Stimulated activated CD8-positive, alpha-beta memory T cell treated with anti-CD3 and anti-CD28 coated beads, Interleukin-4, amount 100 ng/mL, for 48 hours (primary cell): ENCODE data around the gene FOXJ1.
A peak's percentile ranks its signal among the peaks of the same experiment; 100 is the strongest.

Experiments
- DNase-seq: peaks from one replicate; pipeline ENCODE4 v3.0.0-alpha.2; 2020

Gene FOXJ1

DNA sequence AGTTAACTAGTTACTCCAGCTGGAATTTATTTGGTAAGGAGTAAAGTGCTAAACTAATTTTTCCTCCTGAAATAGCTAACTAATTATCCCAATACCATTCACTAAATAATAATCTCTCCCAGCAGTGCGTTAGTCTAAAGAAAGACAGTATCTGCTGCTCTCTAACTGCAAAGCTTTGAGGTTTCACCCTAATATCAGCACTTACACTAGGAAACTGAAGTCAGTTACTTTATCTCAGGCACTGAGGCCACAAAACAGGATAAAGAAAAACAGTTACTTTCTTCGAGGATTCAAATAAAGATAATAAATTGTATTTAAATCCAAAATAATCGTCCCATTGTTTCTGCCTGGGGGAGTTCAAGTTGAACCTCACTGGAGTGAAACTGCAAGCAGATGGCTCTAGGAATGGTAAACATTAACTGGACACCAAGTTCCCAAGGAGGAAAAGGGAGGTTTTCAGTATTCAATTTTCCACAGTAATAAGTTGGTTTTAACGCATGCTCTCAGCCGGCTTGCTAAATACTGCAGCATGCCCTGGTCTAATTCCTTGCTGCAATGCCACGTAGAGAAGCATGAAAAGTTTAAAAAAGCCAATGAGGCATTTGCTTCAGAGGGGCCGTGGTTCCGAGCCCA lies 20.0 kb upstream of the FOXJ1 start:
- no peak for DNase-seq

DNA sequence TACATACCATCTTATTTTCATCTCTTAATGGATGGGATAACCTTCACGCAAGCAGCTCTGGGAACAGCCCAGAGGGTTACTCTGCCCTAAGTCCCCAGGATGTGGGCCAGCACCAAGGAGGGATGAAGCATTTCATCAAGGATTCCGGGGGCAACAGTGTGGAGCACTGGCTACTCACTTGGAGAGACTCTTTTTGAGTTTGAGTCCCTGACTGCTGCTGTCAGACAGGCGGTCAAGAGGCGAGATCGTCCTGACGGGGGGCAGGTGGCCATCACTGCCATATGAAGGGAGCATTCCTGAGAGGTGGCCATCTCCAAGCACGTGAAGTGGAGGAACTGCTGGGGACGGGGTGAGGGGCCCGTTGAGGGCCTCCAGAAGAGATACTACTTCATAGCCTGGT lies 18.1 kb upstream of the FOXJ1 start:
- no peak for DNase-seq

DNA sequence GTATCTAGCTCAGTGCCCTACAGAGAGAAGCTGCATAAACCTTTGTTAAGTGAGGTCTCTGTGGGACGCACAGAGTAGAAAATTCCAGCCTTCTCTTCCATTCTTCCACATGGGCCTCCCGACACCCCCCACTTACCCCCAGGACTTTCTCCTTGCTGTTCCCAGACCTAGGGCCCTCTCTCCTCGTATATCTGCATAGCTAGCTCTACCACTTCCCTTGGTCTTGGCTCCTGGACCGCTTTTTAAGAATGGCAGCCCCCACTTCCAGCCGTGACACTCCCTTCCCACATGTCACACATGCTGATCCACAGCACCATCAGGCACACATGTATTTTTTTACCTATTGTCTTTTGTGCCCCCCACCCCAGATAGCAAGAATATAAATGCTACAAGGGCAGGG lies 16.7 kb upstream of the FOXJ1 start:
- no peak for DNase-seq

DNA sequence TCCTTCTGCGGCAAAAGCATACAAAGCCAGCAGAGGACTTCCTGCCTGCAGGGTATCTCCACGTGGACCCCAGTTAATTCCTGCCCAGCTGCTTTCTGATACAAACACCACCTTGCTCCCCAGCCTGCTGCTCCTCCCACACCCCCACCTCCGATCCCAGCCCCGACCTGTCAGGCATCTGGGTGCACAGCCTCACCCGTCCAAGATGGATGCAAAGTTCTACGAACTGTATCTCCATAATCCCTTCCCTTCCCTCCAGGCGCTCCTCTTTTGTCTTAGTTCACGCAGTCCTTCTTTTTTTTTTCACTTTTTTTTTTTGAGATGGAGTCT lies 15.6 kb upstream of the FOXJ1 start:
- DNase-seq: no peak

DNA sequence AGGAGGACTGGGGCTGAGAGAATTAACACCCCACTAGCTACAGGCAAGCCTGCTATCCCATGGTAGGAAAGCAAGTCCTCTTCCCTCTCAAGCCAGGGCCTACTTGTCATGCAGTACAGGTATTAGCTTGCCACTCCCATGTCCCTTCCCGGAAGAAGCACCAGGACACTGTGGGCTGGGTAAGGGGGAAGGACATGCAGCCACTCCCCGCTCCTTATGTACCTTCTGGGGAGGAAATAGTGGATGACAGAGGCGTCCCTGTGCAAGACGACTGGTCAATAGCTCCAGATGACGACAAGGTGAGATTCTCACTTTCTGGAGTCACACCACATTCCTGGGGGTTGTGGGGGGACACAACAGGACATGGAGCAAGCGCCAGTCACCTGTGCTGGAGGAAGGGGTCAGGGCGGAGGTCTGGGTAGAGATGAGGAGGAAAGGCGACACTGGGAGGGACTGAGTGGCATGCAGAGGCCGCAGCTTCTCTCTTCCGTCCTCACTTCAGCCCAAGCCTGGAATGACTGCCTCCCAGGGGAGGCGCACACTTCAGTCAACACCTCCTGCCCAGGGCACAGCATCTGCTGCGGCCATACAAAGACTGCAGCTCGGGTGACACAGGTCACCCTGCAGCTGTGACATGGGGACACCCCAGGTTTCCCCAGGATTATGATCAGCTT lies 15.1 kb upstream of the FOXJ1 start:
- no peak for DNase-seq

DNA sequence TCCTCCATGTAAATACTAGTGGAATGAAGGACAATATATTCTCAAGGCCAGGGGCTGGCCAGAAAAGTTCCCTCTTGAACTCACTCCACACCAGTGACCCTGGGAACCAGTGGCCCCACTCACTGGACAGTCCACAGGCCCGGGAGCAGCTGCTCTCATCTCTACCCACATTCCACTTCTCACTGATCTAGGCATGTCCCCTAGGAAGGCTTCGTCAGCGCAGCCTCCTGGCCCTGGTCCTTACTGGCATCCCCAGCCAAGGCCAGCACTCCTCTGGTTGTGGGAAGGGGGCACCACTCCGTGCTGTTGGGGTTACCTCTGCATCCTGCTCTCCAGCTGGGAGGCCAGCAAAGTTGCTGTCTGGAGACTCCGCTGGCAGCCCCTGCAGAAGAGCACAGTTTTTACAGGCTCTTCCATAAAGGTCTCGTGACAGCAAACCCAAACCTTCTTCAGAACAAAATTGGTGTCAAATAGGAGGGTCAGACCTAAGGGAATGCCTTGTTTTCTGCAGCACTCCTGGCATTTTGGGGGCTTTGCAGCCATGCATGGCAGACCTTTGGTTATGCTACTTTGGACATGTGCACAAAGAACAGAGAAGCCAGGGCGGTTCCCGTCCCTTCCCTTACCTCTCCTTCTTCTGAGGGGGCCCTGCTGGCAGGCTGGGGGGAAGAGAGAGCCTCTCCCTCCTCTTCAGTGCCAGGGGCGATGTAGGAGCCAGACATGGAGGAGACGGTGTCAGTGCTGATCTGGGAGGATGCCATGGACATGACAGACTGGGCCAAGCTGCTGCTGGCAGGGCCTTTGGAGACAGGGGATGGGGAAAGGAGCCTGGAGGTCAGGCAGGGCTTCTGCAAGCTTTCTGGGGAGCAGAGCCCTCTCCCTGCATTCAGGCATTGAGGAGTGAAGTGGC lies 14.1 kb upstream of the FOXJ1 start:
- no peak for DNase-seq

DNA sequence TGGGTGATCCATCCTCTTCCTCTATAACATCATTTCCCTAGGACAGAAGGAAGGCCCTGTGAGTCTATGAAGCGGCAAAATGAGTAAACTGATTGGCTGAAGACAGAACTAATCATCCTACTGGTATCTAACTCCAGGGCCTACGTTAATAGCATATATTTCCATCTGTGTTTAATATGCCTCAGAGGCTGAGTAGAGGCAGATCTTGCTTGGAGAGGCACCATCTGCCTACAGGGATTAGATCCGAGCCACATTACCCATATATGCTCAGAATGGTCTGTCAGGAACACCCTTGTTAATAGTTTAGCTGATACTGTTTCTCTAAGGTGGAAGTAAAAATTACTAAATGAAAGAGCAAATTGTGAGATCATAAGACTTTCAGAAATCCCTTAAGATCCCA lies 13.2 kb upstream of the FOXJ1 start:
- DNase-seq: no peak

DNA sequence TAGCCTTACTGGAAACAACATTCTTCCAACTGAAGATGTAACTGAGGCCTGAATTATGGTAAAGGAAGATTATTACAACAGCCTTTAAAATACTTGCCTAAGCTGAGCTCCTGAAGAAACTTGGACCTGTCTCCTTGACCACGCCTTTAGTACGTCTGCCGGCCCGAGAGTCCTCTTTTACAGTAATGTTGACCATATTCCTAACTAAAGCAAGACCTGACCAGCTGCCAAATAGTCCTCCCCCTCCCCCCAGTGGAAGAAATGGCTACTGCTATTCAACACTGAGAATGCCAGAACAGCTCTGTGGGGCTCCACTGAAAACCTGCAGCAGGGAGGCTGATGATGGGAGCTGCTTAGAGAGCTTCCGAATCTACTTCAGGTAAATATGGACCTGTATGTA lies 12.6 kb upstream of the FOXJ1 start:
- DNase-seq: no peak

DNA sequence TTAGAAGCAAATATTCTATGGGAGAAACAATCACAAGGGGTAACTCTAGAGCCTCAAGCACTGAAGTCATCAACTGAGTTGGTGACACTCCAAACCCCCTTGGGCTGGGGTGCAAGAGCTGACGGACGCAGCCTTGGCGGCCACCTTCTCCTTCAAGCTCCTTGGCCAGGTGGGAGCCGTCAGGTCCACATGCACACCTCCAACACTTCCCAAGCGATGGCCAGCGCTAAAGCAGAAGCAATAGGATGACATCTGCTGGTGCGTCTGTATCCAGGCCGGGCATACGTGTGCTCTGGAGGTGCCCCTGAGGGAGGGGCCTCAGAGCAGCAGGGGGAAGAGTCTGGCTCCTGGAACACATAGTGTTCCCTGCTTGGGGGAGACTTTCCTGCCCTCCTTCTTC lies 12.2 kb upstream of the FOXJ1 start:
- DNase-seq: peak; percentile 12

DNA sequence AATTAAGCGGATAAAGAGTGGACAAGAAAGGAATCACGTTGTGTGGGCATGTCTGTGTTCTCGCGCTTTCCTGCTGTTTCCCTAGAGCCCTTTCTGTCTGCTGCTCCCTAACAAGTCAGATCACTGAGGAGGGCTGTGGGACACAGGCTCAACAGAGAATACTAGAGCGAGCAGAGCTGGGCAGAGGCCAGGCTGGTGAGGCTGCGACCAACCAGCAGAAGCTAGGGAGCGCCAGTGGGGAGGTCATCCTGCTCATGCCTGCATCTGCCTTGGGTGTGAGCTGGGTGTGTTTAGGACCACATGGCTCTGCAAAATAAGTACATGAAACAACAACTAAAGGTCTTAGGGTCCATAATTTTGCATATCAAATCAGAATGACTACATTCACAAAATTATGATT lies 11.5 kb upstream of the FOXJ1 start:
- peak; percentile 16 for DNase-seq

DNA sequence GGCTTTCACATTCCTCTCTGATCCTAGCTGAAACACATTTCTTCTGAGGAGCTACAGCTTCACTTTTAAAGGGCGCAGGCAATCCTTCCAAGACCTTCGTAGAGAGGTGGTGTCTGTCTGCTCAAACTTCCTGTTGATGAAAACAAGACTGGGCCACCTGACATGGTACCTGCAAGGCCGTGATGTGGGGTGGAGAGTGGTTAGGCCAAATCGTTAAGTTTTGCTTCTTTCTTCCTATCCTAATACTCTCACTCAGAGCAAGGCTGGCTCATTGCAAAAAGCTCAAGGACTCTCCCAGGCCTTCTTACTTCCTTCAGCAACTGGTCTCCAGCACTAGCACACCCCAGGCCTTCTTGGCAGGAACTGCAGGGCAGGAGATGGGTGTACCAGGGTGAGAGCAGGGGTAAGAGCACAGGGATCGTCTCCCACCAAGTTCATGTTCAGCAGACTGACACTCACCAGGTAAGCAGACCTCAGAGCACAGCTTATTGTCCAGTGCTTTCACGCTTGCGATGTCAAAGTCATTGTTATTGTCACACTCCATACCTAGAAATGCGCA lies 10.9 kb upstream of the FOXJ1 start:
- DNase-seq: peak; percentile 21

DNA sequence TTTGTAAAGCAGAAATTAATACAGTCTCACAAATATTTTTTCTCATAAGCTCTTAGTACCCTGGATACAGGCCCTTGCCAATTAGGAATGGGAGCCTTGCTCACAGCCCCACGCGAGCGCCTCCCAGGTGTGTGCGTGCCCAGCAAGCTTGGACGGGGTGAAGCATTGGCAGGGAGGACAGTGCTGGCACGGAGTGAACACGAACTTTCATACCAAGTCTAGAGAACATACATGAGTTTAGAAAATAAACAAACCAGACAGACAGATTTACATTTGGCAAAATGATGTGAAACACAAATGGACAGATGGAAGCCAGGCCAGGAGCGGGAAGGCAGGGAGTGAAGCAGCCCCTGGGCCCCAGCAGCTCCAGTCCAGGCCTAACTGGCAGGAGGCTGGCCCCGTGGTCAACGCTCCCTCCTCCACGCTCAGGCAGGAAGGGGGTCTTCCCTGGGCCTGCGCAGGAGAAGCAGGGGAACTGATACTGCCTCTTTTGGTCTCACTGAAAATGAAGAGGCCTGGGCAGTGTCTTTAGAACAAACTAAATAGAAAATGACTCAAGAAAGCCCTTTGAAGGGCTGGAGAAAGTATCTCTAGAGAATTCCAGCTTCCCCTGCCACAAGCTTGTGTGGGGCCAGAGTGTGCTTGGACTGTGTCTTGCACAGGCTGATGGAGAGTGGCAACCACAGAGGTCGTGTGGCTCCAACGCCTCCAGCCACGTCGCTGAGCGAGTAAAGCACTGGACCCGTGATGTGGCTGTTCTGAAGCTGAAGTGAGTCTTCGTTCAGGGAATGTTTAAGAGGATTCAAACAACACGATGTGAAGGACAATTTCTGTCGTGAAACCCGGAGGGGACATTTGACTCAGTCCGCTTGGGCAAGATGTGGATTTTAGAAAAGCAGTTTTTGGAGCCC lies 9.9 kb upstream of the FOXJ1 start:
- DNase-seq: peak; percentile 11

DNA sequence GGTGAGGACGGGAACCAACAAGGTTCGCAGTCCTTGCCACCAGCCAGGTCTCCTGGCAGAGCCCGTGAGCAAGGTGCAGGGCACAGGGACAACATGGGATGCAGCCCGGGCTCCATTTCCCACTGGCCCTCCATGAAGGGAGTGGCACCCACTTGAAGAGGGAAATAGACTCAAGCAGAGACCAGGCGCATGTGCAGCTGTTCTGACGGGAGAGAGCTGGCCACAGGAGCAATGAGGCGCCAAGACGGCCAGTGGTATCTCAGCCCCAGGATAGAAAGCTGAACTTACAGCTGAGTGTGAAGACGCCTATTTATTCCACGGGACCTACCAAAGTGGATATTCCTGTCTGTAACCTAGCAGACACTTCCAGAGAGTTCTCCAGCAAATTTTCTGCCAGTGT lies 8.2 kb upstream of the FOXJ1 start:
- peak; percentile 20 for DNase-seq

DNA sequence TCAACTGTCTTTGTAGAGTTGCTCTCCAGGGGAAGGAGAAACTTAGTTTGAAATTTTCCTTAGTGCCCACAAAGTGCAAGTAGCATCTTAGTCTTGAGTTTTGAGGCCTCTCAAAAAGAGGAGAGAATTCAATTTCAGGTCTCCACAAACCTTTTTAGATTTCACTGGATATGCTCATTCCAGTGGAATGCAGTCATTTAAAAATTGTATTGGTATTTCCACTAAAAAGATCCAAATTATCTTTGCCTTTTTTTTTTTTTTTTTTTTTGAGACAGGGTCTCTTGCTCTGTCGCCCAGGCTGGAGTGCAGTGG lies 6.9 kb upstream of the FOXJ1 start:
- DNase-seq: no peak

DNA sequence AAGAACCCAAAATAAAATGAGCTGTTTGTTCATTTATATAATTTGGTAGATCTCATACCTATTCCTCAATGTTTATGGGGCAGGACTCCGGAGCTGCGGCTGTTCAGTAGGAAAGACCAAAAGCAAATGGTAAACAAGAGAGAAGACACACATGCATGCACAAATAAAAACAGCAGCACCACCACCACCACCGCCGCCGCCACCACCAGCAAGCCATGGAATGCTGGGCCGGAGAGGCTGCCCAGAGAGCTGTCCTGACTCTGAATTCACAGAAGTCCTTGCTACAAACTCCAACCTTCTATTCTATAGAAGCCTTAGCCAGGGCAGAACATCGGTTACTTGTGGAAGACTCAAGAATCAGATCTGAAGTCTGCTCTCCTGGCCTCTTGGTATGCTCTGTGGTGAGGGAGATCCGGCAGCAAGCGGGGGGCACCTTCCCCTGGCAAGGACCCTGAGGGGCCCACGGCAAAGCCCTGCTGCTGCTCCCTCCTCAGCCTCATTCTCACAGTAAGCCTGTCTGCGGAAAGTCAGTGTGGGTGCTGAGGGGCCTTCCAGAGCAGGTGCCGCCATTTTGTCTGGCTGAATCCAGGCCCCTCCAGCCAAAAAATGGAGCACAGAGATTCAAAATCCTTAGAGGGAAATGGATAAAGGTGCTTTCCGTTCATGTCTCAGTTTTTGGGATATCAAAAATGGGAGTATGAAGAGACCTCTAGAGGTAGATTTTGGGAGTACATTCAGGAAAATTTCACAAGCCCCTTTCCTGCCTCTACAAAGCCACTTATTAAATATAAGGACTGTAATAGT lies 6.4 kb upstream of the FOXJ1 start:
- DNase-seq: peak; percentile 18

DNA sequence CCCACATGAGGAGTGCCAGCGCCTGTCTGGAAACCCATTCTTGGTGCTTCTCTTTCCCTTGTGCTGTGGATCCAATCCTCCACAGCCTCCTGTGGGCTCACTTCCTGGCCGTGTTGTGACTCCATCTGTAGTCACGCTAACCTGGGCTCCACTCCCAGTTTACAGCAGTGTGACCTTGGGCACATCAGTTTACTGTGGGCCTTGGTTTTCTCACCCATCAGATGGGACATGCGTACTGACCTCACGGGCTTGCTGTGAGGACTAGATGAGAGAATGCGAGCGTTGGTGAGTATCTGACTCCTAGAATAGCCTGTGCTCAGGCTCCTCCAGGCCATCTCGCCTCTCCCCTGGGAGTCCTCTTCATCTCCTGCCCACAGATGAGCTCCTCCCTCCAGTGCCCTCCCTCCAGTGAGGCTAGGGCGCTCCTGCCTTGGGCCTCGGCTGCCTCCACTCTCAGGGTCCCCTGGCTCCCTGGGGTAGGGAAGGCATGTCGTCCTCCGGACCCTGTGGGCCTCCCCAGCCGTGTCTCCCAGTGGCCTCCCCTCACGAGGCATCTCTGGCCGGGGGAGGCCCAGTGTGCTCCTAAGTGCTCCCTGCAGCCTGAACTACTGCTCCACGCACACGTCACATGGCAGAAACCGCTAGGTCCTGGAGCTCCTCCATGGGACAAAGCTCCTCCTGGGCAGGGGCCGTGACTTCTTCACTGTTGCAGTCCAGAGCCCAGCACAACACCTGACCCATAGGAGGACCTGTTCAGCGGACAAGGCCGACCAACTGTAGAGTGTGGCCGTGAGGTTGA lies 5.2 kb upstream of the FOXJ1 start:
- peak; percentile 41 for DNase-seq

DNA sequence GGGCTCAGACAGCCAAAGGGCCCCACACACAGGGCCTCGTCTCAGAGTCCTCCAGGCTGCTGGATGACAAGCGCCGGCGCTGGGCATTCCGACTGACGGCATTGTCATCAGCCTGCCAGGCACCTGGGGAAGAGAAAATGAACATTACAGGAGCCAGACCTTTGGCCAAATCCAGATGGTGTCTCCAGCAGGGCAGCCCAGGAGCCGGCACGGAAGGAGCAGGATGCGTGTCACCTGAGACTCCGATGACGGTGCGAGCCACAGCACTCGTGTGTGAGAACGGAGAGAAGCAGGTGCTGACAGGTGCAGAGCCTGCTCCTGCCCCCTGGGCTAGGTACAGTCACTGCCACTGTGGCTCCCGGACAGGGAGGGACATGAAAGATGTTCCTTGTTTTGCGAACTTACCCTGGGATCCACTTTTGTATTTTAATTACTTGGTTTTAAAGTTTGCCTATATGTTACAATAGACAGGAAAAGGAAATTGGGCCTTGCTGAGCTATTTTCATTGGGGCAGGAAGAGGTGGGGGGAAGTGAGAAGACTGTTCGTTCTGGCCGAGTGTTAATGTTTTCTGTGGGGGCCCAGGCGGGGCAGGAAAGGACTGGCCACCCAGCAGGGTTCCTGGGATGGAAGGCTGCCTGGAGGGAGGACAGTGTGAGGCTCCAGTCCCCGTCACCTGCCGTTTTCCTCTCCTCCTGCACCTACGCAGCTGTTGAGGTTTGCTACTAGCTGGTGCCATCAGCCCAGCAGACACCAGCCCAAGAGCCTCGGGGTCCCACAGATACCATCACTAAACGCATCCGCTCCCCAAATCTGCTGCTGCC lies 4.4 kb upstream of the FOXJ1 start:
- peak; percentile 38 for DNase-seq

DNA sequence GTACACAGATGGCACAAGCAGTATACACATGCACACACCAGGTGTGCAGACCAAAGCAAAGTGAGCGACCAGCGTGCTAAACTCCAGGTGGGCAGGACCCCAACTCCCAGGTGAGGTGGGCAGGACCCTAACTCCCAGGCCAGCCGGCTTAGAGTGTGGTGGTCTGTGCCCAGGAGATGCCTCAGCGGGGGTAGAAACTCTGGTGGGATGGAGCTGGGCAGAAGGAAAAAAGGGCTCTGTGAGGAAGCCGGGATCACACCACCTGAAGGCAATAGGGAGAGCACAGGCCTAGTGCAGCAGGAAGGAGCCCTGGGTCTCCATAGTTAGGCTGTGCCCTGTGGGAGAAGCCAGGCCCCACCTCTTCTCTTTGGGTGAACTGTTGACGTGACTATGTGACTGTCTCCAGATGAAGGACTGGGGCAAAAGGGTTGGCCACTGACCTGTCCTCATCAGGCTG lies 1.6 kb upstream of the FOXJ1 start:
- DNase-seq: no peak

DNA sequence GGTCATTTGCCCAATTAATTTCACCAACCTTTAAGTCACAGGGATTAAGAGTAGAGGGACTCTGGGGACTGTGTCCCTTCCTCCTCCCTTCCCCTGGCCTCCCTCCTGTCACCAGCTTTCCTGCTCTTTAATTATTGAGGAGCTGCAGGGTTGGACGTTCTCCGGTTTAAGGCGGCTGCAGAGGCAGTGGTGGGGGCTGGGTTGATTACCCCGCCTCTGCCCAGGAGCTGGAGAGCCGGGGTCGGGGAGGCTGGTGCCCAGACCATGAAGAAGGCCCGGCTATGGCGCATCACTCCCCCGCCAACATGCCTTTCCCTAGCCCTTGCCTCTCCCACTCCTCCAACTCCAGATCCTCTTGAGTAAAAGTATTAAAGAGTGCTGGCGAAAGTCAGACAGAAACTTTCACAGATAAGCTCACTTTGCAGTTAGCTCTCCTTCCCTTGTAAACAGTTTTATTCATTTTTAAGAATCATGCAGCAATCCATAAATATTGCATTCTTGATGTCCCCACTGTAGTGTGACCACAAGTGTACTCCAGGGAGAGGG lies 1.1 kb upstream of the FOXJ1 start:
- DNase-seq: no peak
